ENCODE data around the gene SLC35F3.
A peak's percentile ranks its signal among the peaks of the same experiment; 100 is the strongest.

DNA sequence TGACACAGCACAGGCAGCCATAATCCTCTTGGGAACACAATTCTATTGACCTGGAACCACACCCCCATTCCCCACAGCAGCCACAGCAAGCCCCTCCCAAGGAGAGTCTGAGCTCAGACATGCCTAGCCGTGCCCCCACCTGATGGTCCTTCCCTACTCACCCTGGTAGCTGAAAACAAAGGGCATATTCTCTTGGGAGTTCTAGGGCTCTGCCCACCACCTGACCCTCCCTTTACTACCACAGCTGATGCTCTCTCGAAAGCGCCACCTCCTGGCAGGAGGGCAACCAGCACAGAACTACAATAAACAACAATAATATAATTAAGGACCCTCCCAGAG lies 283.9 kb downstream of the SLC35F3 start:
- TF ChIP-seq, protein P1, sequence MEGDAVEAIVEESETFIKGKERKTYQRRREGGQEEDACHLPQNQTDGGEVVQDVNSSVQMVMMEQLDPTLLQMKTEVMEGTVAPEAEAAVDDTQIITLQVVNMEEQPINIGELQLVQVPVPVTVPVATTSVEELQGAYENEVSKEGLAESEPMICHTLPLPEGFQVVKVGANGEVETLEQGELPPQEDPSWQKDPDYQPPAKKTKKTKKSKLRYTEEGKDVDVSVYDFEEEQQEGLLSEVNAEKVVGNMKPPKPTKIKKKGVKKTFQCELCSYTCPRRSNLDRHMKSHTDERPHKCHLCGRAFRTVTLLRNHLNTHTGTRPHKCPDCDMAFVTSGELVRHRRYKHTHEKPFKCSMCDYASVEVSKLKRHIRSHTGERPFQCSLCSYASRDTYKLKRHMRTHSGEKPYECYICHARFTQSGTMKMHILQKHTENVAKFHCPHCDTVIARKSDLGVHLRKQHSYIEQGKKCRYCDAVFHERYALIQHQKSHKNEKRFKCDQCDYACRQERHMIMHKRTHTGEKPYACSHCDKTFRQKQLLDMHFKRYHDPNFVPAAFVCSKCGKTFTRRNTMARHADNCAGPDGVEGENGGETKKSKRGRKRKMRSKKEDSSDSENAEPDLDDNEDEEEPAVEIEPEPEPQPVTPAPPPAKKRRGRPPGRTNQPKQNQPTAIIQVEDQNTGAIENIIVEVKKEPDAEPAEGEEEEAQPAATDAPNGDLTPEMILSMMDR (IDR thresholded peaks at IDR 0.05; ENCODE audit: insufficient read depth, low read length, poor library complexity, severe bottlenecking): peak; percentile 29
- no peak for TF ChIP-seq EZH2phosphoT487 (conservative IDR thresholded peaks at IDR 0.05; ENCODE audit: low read length)
